ENCODE results near the gene DLAT.

DNA sequence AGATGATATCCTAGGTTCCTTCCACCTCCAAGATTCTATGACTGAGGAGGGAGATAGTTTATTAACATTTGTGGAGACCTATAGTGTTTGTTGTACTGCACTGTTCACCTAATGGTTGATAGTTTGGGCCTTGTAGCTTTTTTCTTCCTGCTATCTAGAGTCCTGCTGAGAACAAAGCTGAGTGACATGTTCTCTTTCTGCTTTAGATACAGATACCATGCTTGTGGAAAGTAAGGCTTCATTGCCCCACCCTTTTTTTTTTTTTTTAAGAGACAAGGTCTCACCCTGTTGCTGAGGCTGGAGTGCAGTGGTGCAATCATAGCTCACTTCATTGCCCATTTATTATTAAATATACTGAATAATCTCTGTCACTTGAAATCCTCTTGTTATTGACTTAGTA lies 12.3 kb downstream of the DLAT start:
- TF ChIP-seq CTCF (IDR thresholded peaks at IDR 0.05; ENCODE audit: low read depth, low read length), result no peak
- TF ChIP-seq POLR2A (IDR thresholded peaks at IDR 0.05; ENCODE audit: extremely low read depth, insufficient read length), result no peak
- no peak for TF ChIP-seq MAX (IDR thresholded peaks at IDR 0.05; ENCODE audit: low read depth, low read length)
